ENCODE data around the gene ADSL. TPM values are rescaled to one million over a fixed set of nuclear protein-coding genes. Genes with fewer than 3 reads are reported as not detected.

The ADSL gene
- total RNA-seq, 1 donor: 106 TPM

DNA sequence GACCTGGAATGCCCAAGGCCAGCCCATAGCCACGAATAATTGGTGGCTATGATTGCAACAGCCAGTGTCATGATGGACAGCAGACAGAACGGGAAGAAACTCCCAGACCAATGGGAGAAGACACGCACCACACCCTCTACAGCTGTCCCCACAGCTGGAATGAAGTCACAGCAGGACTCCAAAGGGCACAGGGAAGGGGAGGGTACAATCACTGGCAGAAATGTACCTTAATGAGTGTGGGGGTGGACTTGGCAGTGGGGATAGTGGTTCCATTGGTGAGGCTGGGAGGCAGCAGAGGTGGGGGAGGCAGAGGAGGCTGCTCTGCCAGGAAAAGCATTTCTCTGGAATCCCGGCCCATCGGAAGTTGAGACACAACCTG, 77.0 kb downstream of the ADSL start:
- TF ChIP-seq CTCF (IDR thresholded peaks at IDR 0.05; ENCODE audit: insufficient read depth, low read depth, low read length): no peak
- DNase-seq (ENCODE audit: low read depth): no peak
- H3K4me3 ChIP-seq (ENCODE audit: low read depth, low read length): no peak overlapping the region

DNA sequence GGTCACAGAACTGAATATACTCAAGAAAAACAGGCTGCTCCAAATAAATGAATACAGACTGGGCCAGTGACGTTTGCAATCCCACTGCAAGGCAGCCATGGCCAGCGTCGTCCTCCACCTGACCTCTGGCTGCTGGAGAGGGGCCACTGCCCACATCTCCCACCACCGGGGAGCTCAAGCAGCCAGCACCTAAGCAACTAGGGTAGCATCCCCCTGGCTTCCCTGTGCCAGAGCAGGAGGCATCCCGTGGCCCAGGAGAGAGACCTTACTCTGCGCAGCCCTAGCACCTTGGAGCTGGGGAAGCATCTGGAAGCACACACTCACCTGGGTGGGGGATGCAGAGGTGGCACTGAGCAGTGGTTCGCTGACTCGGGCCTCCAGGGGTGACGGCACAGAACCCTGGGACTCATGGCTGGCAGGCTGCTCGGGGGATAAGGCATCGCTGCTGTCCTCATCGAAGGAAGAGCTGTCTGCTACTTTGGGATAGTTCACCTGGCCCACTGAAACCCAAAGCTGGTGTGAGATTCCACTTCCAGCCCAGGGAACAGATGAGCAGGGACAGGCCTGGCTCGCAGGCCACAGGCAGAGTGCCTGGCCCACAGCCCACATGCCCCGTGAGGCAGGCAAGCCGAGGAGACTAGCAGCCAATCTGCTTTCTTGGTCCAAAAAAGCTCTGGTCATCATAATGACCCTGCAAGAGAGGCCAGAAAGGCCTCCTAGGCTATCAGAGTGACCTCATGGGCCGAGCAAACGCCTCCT, 77.8 kb downstream of the ADSL start:
- DNase-seq (ENCODE audit: low read depth): no peak
- no peak for TF ChIP-seq CTCF (IDR thresholded peaks at IDR 0.05; ENCODE audit: insufficient read depth, low read depth, low read length)
- no peak overlapping the region for H3K4me3 ChIP-seq (ENCODE audit: low read depth, low read length)

- TF ChIP-seq CTCF (IDR thresholded peaks at IDR 0.05; ENCODE audit: insufficient read depth, low read depth, low read length): no peak
- no peak overlapping the region for H3K4me3 ChIP-seq (ENCODE audit: low read depth, low read length)
- no peak for DNase-seq (ENCODE audit: low read depth)
Measured at GRCh38 chr22:40425082-40425481, 78.8 kb downstream of the ADSL start.

DNA sequence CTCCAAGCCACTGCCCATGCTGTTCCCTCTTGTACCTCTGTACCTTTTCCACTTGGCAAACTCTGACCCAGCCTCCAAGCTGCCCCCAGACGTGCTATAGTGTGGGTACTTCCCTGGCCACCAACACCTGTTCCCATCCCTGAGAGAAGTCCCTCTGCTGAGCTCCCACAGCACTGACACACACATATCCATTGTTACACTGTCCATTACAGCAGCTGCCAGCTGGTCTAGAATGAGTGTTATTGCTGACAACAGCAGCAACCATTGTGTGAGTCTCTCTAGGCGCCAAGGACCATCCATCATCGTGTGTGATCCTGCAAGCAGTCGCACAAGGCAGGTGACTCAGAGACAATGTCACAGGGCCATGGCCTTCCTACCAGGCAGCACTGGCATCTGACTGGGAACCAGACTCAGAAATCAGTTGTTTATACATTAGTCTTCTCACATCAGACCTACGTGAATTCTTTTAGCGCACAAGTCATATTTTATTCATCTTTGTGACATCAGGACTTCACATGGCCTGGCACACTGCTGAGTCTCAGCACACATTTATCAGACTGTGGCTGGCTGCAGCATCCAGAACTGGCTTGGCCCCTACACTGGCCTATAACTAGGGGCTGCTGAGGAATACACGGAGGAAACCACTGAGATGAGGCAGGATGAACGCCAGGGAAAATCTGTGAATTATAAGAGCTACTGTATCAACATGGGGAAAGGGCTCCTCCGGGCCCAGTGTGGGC, 80.5 kb downstream of the ADSL start:
- DNase-seq (ENCODE audit: low read depth): no peak
- no peak for TF ChIP-seq CTCF (IDR thresholded peaks at IDR 0.05; ENCODE audit: insufficient read depth, low read depth, low read length)
- no peak overlapping the region for H3K4me3 ChIP-seq (ENCODE audit: low read depth, low read length)

DNA sequence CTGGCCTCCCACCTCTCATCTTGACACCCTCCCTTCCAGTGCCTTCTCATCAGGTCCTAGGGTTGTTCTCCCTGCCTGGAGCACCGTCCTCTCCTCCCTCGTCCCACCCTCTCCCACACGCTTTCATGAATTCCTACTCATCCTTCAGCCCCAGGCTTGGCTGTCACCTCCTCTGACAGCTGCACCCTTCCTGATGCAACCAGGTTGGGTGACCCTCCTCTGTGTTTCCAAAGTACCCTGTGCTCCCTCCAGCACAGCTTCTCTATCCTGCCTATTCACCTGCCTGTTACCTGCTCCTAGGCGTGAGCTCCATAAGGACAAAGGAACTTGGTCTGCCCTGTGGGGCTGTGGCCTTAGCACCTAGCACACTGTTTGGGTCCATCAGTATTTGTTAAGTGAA, 82.5 kb downstream of the ADSL start:
- DNase-seq (ENCODE audit: low read depth): no peak
- H3K4me3 ChIP-seq (ENCODE audit: low read depth, low read length): no peak overlapping the region
- TF ChIP-seq CTCF (IDR thresholded peaks at IDR 0.05; ENCODE audit: insufficient read depth, low read depth, low read length): no peak

GRCh38 chr22:40429481-40429880, 83.2 kb downstream of the ADSL start:
- no peak overlapping the region for H3K4me3 ChIP-seq (ENCODE audit: low read depth, low read length)
- TF ChIP-seq CTCF (IDR thresholded peaks at IDR 0.05; ENCODE audit: insufficient read depth, low read depth, low read length): no peak

More at GRCh38 chr22:40429481-40429880, 83.2 kb downstream of the ADSL start:
- no peak for DNase-seq (ENCODE audit: low read depth)

Data from fibroblast of villous mesenchyme (primary cell).